Ovary (tissue), 3 donors: ENCODE measurements around the gene MCF2L.

Experiments
- EP300 ChIP-seq: sonication (generic); formaldehyde crosslinking; IDR thresholded peaks from one replicate; pipeline ENCODE4 v1.6.1; 2017; ENCODE audit warnings: antibody characterized with exemption
- TF ChIP-seq, protein P1 (sequence below), 3 donors: fragments of 450-650 bp in 2 of 3; fragments of 200-600 bp in 1 of 3; IDR thresholded peaks; one replicate each; pipeline versions ENCODE4 v1.5.1 to v1.8.0; 2016 to 2022; ENCODE audit warnings: antibody characterized with exemption in 3 of 3, mild to moderate bottlenecking in 1 of 3
- donor health status: DM: no; HTN: no; CAD: no.

DNA sequence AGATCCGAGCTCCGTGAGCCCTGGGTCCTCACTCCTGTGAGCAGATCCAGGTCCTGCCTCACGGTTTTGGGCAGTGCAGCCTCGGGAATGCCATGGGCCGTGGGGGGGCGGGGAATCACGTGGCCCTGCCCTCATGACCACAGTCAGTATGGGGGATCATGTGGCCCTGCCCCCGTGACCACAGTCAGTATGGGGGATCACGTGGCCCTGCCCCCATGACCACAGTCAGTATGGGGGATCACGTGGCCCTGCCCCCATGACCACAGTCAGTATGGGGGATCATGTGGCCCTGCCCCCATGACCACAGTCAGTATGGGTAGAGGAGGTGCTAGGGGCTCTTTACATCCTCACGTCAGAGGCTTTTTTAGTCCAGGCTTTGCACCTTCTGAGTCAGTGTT, 72.3 kb downstream of the MCF2L start:
- TF ChIP-seq, protein P1, sequence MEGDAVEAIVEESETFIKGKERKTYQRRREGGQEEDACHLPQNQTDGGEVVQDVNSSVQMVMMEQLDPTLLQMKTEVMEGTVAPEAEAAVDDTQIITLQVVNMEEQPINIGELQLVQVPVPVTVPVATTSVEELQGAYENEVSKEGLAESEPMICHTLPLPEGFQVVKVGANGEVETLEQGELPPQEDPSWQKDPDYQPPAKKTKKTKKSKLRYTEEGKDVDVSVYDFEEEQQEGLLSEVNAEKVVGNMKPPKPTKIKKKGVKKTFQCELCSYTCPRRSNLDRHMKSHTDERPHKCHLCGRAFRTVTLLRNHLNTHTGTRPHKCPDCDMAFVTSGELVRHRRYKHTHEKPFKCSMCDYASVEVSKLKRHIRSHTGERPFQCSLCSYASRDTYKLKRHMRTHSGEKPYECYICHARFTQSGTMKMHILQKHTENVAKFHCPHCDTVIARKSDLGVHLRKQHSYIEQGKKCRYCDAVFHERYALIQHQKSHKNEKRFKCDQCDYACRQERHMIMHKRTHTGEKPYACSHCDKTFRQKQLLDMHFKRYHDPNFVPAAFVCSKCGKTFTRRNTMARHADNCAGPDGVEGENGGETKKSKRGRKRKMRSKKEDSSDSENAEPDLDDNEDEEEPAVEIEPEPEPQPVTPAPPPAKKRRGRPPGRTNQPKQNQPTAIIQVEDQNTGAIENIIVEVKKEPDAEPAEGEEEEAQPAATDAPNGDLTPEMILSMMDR (IDR thresholded peaks at IDR 0.05), result no peak
- no peak for TF ChIP-seq EP300
